GM12875 (cell line): ENCODE measurements around the gene SH3BP4.

Source experiments
- H3K4me3 ChIP-seq: one replicate; pipeline ENCODE4 v1.5.1; 2011; ENCODE audit warnings: low read depth, low read length, control low read depth
- CTCF ChIP-seq: IDR thresholded peaks from 2 replicates; pipeline ENCODE4 v1.5.1; 2011; ENCODE audit warnings: low read depth, mild to moderate bottlenecking, control low read depth, inconsistent platforms, low read length, moderate library complexity, borderline replicate concordance; ENCODE audit not compliant: insufficient read depth

The SH3BP4 gene

GRCh38 chr2:235094457-235094856, 142.6 kb downstream of the SH3BP4 start:
- no peak for TF ChIP-seq CTCF
- H3K4me3 ChIP-seq = no peak overlapping the region

- no peak overlapping the region for H3K4me3 ChIP-seq
- TF ChIP-seq CTCF = no peak
These were observed 143.8 kb downstream of the SH3BP4 start for GRCh38 chr2:235095569-235095968.

GRCh38 chr2:235096447-235096846, 144.6 kb downstream of the SH3BP4 start:
- no peak overlapping the region for H3K4me3 ChIP-seq
- TF ChIP-seq CTCF = no peak

- TF ChIP-seq CTCF = no peak
- H3K4me3 ChIP-seq = no peak overlapping the region
These were observed 145.4 kb downstream of the SH3BP4 start for GRCh38 chr2:235097196-235097595.

- no peak overlapping the region for H3K4me3 ChIP-seq
- no peak for TF ChIP-seq CTCF
These were observed 146.5 kb downstream of the SH3BP4 start for GRCh38 chr2:235098269-235098668.

- H3K4me3 ChIP-seq = no peak overlapping the region
- TF ChIP-seq CTCF = no peak
These were observed 147.1 kb downstream of the SH3BP4 start for GRCh38 chr2:235098736-235099494.

- TF ChIP-seq CTCF = no peak
These were observed 151.1 kb downstream of the SH3BP4 start for GRCh38 chr2:235102896-235103295.

More at GRCh38 chr2:235102896-235103295, 151.1 kb downstream of the SH3BP4 start:
- no peak overlapping the region for H3K4me3 ChIP-seq
